ENCODE results near the gene DCAF11.
A peak's percentile ranks its signal among the peaks of the same experiment; 100 is the strongest.

Gene DCAF11

DNA sequence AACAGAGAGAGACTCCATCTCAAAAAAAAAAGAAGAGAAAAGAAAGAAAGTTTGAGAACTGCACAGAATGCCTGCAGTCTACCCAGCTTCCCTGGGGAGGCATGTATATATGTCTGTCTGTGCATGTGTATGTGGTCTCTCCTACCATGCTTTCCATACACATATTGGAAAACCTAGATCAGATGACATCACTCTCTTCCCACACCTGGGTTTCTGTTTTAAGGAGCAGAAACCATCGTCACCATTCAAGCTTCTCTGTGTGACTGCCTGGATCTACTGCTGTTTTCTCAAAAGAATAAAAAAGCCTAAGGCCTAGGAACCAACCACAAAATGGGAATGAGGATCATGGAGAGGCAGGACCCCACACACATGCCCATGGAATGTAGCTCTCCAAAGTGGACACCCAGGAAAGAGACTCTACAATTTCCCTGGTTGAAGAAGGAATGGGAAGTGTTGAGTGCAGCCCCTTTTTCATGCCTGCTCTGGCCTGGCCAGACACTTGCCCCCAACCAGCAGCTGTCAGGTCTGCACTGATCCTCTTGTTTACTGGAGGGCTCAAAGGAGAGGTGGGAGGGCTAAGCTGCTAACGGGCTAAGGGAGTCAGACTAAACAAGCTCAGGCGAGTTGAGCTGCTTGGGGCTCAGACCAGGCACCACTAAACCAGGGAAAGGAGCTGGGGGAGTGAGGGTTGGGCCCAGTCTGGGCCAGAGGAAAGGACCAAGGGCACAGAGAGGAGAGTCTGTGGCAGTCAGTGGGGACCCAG is 28.2 kb upstream of the DCAF11 start:
- DNase-seq (ENCODE audit: insufficient read length, low spot score): no peak
- FAIRE-seq: peak; percentile 21
- TF ChIP-seq, protein P1, sequence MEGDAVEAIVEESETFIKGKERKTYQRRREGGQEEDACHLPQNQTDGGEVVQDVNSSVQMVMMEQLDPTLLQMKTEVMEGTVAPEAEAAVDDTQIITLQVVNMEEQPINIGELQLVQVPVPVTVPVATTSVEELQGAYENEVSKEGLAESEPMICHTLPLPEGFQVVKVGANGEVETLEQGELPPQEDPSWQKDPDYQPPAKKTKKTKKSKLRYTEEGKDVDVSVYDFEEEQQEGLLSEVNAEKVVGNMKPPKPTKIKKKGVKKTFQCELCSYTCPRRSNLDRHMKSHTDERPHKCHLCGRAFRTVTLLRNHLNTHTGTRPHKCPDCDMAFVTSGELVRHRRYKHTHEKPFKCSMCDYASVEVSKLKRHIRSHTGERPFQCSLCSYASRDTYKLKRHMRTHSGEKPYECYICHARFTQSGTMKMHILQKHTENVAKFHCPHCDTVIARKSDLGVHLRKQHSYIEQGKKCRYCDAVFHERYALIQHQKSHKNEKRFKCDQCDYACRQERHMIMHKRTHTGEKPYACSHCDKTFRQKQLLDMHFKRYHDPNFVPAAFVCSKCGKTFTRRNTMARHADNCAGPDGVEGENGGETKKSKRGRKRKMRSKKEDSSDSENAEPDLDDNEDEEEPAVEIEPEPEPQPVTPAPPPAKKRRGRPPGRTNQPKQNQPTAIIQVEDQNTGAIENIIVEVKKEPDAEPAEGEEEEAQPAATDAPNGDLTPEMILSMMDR (IDR thresholded peaks at IDR 0.05; ENCODE audit: insufficient read depth, missing control alignments): no peak

DNA sequence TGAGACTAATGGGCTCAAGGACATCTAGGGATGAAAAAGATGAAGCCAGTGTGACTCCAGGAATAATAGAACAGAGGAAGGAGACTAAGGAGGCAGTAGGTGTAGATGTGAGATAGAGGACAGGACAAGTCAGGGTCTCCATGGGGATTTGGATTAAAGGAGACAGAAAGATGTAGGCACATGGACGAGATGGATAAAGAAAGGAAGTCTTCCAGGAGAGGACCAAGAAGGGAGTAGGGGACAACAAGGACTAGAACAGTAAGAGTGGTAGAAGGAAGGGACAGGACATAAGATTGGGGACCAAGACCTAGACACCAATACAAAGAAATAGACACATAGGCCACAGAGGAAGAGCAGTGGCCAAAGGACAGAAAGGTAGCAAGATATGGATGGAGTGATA is 27.6 kb upstream of the DCAF11 start:
- TF ChIP-seq, protein P1 (IDR thresholded peaks at IDR 0.05; ENCODE audit: insufficient read depth, missing control alignments): no peak
- FAIRE-seq (no peak), DNase-seq (ENCODE audit: insufficient read length, low spot score) (no peak)

DNA sequence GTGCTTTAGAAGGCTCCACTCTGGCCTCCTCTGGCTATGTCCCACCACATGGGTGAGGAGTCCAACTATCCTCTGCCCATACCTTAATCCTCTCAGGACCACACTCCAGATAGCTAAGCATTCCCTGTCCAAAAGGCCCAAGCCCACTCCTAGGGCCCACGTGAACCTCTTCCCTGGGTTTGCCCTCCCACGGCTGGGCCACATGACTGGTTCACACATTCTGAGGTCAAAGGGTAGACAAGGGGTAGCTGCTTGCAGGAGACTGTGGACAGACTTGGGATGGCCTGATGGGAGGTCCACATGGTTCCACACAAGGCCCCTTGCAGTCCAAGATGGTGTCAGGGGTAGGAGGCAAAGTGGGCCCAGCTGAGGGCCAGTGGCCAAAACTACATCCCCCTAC is 26.5 kb upstream of the DCAF11 start:
- DNase-seq (ENCODE audit: insufficient read length, low spot score) (no peak), FAIRE-seq (no peak)
- TF ChIP-seq, protein P1 (IDR thresholded peaks at IDR 0.05; ENCODE audit: insufficient read depth, missing control alignments): no peak

DNA sequence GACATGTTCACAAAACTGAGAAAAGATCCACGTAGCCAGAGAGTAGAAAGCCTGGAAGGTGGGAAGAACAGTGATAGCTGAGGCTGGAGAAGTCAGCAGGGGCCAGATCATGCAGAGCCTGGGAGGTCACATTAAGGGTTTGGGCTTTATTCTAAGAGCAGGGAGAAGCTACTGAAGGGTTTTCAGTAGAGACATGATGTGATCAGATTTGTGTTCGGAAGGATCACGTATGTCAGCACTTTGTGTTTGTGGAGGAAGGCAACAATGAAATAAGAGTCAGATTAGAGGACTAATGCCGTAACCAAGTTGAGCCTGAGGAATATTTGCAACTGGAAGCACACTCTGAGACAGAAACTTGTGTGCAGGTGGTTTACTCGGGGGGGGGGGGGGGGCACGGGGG is 24.7 kb upstream of the DCAF11 start:
- DNase-seq (ENCODE audit: insufficient read length, low spot score): no peak
- TF ChIP-seq, protein P1 (IDR thresholded peaks at IDR 0.05; ENCODE audit: insufficient read depth, missing control alignments): no peak
- no peak for FAIRE-seq

DNA sequence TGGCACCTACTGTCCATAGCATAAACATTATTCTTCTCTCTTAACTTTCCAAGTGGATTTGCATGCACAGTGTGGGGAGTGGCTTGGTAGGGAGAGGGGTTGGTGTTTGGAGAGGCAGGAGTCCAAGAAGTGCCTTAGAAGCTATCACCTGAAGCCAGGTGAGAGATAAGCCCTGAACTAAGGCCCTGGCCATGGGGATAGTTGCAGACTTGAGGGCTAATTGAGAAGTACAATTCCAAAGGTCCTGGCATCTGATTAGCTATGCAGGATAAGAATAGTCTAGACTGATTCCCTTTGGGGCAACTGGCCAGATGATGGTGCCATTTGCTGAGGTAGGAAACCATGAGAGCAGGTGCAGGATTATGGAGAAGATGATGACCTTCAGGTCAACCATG is 22.5 kb upstream of the DCAF11 start:
- no peak for FAIRE-seq

DNA sequence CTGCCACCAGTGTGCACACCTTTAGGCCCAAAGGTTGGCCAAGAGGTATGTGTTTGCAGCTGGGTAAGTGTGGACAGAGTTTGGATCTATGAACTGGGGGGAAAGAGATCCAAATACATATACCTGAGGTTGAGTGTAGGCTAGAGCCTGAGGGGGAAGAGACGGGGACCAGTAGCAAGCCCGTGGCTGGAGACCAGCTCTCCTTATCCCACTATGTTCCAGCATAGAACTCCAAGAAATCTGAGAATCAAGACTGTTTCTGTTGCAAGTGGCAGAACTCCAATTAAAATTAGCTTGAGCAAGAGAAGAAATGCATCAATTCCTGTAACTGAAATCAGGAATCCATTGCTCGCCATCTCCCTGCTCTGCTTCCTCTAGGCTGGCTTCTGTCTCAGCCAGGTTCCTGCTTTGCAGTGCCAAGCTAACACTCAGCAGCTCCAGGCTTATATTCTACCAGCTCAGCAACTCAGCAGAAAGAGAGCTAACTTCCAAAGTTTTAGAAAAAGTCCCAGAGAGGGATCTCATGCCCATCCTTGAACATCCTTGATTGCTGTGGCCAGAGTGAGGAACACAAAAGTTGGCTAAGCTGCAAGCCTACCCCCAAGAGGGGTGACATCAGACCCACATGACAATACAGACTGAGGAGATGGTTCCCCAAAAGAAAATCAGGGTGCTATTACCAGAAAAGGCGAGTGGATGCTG is 21.9 kb upstream of the DCAF11 start:
- TF ChIP-seq, protein P1 (IDR thresholded peaks at IDR 0.05; ENCODE audit: insufficient read depth, missing control alignments): no peak
- FAIRE-seq (no peak), DNase-seq (ENCODE audit: insufficient read length, low spot score) (no peak)

More for the DNA sequence above, 22.5 kb upstream of the DCAF11 start:
- no peak for DNase-seq (ENCODE audit: insufficient read length, low spot score)
- TF ChIP-seq, protein P1 (IDR thresholded peaks at IDR 0.05; ENCODE audit: insufficient read depth, missing control alignments): no peak
